GM21717 (cell line): ENCODE measurements around the gene MTCH1.
A peak's percentile ranks its signal among the peaks of the same experiment; 100 is the strongest.

Experiments
- ATAC-seq: cut with Tn5 transposase; IDR thresholded peaks from one replicate; pipeline ENCODE4 v1.9.1; 2021; ENCODE audit warnings: mild to moderate bottlenecking, moderate library complexity; ENCODE audit not compliant: unreplicated experiment

MTCH1 gene

DNA sequence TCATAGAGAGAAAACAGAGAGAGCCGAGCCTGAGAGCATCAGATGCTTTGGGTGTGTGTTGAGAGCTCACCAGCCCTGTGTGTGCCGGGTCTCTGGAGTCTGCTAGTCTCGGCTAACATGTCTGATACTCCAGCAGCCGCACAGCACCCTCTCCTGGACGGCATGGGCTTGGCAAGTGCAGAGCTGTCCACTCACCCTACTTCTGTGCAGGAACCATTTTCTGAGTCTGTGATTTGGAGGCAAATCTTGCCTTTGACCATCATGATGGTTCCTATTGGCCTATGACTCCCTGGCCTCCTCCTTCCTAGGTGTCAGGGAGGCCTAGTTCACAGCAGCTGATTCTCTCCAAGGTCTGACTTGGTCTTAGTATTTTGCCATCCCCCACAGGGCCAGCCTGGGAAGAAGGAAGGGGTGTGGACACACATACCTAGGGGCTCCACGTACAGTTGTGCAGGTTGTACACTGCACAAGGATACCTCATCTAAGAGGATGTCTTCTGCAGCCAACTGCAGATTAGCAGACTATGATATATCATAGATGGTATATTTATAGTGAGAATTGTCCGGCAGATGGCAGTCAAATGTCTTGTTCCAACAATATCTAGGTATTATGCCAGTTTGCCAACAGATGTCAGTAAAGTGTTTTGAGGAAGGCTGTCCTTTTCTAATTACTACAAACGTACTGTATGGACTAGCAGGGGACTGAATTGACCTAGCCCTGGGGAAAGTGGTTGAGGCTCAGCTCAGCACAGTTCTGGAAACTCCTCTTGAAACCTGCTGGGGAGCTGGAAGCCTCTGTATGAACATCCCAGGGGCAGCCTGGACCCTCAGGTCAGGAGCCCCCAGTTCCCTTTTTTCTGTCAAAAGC lies 32.4 kb upstream of the MTCH1 start:
- peak; percentile 63 for ATAC-seq

DNA sequence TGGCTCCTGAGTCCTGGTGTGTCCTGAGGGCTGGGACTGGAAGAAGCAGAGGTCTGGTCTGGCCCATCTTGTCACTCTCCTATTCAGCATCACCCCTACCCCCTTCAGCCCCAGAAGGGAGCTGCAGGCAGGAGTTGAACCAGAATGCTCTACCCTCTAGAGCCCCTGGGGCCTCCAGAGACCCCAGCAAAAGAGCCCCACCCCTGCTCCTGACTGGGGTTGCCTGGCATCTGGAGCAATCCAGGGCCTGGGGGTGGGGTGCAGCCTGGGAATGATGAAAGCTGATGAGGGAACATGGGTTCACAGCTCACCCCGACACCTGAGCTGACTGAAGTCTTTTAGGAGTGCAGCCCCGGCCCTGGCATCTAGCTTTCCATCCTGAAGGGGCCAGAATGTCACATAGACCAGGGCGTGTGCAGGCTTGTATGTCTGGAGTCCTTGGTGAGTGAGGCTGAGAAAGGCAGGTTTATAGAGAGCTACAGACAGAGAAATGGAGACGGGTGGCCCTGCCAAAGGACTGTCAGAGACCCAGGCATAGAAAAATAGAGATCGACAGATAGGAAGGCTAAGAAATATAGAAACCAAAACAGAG lies 31.7 kb upstream of the MTCH1 start:
- no peak for ATAC-seq

DNA sequence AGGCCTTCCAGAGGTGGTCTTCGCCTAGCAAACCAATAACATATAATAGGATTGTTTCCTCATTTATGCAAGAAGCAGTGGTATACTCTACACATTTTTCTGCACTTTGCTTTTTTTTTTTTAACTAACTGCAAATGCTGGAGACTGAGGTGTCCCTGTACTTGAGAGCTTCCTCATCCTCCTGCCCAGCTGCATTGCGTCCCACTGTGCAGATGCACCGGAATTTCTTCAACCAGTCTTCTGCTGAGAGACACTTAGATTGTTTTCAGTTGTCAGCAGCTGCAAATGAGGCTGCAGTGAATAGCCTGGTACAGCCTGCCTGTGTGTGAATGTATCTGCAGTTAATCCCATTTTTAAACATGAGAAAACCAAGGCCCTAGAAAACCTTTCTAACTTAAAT lies 31.0 kb upstream of the MTCH1 start:
- no peak for ATAC-seq

DNA sequence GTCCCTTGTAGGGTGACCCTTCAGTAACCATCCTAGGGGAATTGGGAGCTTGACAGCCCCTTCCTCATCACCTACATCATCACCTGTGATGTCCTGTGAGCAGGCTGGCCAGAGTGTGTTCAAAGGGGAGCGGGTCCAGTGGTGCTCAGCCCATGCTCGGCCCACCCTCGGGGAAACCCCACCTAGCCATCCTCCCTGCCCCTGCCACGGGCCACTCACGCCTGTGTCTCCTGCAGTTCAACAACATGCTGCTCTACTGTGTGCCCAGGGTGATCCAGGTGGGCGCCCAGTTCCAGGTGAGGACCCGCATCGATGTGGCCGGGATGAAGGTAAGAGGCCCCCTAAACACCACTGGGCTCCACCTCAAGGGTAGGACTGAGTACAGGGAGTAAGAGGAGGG lies 29.5 kb upstream of the MTCH1 start:
- no peak for ATAC-seq

DNA sequence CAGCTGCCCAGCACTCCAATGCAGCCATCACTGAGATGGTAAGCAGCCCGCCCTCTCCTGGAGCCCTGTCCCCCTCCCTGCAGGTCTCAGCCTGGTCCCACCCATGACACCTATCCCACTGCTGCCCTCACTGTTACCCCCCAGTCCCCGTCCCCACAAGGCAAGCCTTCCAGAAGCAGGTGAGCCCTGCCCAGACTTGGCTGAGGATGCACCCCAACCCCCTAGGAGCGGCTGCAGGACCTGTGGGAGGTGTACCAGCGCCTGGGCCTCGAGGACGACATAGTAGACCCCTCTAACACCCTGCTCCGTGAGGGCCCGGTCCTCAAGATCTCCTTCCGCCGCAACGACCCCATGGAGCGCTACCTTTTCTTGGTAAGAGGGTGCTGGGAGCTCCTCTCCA lies 28.7 kb upstream of the MTCH1 start:
- ATAC-seq, result no peak

DNA sequence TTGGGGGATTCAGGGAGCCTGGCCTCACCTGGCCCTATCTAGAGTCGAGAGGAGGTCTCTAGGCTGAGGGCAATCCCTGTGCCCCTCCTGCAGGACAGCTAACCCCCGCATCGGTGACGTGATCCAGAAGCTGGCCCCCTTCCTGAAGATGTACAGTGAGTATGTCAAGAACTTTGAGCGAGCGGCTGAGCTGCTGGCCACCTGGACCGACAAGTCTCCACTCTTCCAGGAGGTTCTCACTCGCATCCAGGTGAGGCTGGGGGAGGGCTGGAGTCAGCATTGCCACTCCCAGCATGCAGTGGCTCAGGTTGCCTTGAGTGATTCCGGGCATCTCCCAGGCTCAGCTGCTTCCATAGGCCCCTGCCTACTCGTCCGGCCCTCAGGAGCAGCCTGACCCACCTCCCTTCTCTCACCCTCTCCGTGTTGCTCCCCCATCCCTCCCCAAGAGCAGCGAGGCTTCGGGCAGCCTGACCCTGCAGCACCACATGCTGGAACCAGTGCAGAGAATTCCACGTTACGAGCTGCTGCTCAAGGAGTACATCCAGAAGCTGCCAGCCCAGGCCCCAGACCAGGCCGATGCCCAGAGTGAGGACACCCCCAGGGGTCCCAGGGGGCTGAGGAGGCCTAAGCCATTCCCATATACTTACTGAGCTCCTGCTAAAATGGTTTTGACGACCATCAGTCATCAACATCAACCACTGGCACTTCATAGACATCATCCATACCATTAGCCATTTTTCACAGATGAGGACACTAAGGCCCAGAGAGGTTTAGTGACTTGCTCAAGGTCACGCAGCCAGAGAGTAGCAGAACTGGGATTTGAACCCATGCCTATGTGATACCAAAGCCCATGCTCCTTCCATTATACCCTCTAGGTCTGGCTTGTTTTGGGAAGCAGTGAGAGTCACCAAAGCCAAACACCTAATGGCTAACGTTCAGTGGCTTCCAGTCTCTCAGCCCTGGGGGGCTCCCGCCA lies 27.8 kb upstream of the MTCH1 start:
- ATAC-seq, result no peak

DNA sequence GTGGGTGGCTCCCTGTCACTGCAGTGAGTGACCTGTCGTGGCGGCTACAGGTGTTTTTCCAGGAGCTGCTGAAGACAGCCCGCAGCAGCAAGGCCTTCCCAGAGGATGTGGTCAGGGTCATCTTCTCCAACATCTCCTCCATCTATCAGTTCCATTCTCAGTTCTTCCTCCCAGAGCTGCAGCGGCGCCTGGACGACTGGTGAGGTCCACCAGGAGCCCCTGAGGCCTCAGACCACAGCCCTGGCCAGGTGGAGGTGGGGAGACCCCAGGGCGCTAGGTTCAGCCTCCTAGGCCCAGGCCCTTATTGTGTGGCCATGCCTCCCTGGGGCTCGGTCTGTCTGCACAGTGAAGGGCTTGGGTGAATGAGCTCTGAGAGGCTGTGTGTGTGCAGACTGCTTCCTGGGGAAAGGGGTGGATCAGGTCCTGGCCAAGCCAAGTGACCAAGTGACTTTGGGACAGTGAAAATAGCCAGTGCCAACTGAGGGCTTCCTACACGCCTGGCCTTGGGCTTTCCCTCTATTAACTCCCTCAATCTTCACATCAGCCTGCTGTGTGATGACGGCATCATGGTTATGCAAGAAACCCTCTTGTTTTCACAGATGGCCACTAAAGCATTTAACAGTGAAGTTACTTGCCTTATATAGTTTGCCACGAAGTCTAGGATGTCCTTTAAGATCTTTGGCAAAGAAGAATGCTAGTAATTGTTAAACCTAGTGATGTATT lies 25.8 kb upstream of the MTCH1 start:
- no peak for ATAC-seq

DNA sequence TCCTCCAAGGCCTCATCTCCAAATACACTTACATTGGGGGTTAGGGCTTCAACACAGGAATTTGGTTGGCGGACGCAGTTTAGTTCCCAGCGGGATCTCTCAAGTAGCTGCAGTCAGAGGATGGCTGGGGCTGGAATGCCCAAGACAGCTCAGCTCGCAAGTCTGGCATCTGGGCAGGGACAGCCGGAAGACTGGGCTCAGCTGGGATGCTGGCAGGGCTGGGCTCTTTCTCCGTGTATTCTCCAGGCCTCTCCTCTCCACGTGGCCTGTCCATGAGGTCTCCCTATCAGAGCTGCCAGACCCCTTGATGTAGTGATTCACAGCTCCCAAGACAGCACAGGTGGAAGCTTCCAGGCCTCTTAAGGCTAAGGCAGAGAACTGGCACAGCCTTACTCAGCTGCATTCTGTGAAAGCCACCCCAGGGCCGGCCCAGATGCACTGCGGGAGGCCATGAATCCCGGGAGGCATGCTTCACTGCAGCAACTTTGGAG lies 24.5 kb upstream of the MTCH1 start:
- no peak for ATAC-seq

DNA sequence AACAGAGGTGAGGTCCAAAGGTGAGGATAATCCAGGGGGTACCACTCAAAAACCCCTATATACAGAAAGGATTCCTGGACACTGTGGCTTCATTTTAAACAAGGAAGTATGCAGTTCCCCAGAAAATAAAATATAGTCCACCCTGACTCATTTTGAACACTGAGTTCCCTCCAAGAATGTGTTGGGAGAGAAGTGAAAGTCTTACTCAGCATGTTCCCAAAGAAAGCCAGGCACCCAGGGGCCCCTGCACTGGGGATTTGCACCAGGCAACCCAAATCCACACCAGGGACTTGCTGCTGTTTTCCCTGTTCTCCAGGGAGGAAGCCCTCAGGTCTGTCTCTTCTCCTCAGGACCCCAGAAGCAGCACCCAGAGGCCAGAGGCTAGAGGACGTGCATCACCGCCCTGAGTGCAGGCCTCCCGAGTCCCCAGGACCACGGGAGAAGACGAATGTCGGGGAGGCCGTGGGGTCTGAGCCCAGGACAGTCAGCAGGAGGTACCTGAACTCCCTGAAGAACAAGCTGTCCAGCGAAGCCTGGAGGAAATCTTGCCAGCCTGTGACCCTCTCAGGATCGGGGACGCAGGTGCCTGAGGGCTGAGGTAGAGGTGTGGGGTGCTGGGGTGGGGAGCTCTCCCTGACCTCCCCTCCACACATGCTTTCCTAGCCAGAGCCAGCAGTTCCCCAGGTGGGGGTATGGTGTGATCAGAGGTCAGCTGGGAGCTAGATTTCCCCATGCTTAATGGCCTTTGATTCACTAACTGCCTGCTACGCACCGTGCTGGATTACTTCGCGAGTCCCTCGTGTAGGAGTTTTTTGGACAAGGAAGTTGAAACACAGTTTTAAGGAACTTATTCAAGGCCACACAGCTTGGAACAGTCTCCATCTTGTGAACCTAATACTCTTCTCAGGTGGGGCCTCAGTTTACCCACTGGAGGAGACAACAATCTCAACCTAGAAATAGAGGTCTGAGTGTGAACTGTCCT lies 22.8 kb upstream of the MTCH1 start:
- no peak for ATAC-seq

DNA sequence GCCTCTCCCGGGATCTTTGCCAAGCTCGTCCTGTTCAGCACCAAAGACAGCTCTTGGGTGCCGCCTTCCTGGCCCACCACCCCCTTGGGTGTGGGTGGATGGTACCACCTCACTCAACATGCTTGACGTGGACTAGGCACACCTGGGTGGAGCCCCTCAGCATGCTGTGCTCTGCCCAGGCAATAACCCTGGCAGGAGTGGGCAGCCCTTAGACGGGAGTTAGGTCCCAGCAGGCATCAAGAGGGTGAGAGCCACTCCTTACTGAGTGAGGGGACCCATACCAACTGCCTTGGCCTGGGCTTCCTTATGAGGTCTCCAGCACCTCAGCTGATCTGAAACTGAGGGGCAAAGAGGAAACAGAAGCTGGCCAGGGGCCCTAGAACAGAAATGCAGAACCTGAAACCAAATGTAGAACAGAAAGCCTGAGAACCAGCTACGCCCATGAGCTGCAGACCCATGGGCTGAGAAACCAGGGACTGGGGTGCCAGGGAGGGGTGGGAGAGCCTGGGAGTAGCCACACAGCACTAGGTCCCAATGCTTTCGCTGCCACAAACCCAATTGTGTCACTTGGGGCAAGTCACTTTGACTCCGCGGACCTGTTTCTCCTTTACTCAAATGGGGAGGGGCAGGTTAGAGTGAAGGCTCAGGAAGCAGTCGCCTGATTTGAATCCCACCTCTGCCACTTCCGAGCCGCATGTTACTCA lies 21.5 kb upstream of the MTCH1 start:
- ATAC-seq, result peak; percentile 44

DNA sequence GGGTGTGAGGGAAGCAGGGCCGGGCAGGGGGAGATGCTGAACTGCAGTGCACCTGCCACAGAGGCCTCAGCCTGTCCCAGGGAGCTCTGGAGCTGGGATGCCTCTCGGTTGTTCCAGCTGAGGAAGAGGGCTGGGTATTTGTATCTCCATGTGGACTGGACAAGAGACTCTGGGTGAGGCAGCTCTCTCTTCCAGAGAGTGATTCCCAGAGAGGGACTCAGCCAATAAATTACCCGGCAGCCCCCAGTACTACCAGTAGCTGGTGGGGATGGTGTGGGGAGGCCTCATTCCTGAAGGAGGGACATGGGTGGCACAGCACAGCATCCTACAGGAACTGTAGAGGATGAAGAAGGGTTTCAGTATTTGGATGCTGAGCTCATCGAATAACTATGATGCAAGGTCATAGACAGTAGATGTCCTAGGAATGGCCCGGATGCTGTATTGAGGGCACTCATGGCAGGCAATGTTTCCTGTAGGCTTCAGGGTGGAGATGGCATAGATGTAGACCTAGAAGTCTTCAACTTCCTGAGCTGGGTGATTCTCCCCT lies 20.9 kb upstream of the MTCH1 start:
- ATAC-seq, result no peak

DNA sequence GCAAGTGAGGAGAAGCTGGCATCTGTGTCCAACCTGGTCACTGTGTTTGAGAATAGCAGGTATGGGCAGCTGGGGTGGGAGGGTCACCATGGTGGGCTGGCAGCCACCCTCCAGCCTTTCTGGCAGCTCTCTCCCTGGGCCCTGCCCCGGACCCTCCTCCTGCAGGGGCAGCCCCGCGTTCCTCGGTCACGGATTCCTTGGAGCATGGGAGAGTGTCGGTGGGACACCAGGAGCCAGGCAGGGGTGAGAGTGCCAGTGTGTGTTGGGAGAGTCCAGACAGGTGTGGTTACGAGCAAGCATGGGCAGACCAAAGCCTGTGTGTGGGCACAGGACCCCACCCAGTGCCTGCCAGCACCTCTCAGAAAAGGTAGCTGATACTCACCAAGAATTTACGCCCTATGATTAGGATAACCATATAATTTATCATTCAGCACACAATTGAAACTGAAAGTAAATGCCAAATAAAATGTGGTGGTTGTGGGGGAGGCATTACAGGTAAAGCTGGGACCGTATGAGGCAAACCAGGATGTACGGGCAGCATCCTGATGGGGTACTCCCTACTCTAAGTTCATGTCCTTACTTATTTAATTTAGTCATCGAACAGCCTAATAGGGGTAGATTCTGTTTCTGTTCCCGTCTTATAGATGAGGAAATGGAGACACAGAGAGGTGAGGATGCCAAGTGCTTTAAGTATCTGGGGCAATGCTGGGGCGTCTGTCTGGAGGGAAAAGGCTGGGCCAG lies 20.0 kb upstream of the MTCH1 start:
- ATAC-seq, result peak; percentile 15

DNA sequence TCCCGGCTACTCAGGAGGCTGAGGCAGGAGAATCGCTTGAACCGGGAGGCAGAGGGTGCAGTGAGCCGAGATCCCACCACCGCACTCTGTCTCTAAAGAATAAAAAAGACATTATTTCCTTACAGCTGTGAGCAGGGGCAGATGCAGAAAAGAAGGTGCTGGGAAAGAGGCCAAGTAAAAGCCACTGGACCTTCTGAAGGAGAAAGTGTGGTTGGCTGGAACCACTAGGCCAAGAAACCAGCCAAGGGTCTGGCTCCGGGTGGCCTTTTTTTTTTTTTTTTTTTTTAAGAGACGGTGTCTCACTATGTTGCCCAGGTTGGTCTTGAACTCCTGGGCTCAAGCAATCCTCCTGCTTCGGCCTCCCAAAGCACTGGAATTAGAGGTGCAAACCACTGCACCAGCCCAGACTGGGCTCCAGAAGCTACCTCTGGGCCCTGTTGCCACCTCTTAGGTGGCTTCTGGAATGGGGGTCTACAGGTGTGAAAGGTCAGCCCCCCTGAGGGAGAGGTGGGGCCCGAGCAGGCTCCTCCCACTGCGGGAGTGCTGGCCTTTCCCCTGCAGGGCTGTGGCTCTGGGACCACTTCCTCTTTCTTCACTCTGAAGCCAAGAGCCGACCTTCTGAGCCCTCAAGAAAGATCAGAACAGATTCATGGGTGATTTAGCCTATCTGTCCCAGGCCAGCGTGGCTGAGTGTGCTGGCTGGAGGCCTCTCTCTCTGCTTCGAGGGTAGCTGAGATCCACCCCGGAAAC lies 19.2 kb upstream of the MTCH1 start, which contains the start of gene FGD2:
Gene FGD2 (plus strand): TSS at position 595 of the 750 bp plus-strand sequence. CDS start 163 bp downstream, outside the sequence.
- peak; percentile 57 for ATAC-seq

DNA sequence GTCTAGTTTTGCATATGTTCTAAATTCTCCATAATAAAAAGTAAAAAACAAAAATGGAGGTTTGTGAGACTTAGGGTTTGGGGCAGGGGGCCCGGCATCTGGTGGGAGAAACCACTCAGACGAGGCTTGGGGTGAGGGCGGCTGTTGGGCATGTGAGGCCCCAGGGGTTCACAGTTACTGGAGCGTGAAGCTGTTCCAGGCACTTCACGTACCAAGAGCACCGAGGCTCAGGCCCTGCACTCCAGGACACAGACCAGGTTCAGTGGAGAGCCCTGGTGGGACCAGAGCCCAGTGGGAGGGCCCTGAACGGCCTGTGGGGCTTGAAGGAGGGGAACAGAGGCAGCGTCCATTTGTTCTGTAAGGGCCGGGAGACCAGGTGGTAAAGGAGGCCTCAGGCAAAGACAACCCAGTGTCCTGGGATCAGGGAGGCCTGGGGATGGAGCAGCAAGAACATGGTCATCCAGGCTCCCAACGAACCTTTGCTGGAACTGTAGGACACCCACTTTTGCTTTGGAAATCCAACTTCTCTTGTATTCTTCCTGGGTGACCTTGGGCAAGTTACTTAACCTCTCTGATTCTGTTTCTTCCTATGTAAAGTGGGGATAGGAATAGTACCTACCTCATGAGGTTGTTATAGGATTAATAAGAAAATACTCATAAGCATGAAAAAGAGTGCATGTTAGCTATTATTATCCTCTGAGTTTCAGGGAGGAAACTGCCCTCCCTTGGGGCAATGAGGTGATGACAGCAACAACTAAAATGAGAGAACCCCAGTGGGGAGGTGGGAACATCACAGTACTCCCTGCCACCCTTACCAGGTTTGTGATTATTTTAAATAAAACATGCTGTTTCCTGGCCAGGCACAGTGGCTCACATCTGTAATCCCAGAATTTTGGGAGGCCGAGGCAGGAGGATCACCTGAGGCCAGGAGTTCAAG lies 18.3 kb upstream of the MTCH1 start:
- no peak for ATAC-seq

DNA sequence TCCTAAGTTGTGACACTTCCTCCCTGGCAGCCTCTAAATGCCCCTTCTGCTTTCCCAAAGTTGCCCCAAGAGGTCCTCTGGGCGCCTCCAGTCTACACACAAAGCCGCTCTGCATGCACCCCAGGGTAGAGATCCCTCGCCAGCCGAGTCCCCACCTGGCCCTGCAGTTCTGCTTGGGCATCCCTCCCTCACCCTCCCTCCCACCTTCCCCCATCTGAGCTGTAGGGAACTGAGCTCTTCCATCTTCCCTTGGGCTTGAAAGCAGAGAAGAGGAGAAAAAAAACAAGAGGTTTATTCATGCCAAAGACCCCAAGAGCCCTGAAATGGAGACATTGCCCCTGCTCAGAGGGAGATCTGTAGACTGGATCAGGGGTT lies 13.7 kb upstream of the MTCH1 start:
- ATAC-seq, result no peak
